SK-N-SH (cell line): ENCODE results near the gene SCNN1B. TPM values are rescaled to one million over a fixed set of nuclear protein-coding genes. Genes with fewer than 3 reads are reported as not detected.

Experiments
- CTCF ChIA-PET: fragments of 300-600, 350-600 bp; formaldehyde crosslinking; extraction: SDS; loops from one replicate; lab custom pipeline; 2021; lab: Yijun Ruan, JAX
- POLR2A ChIA-PET: fragments of 350-600 bp; sonication (Branson Sonifier 250); formaldehyde crosslinking; extraction: SDS; loops from one replicate; lab custom pipeline; 2020; ENCODE audit warnings: antibody characterized with exemption, inconsistent platforms; lab: Yijun Ruan, JAX
- DNase-seq: peaks from one replicate; pipeline ENCODE4 v3.0.0; 2012
- H2AFZ ChIP-seq: fragments of 200-600 bp; sonication (generic); 2 replicates; pipeline ENCODE4 v1.8.1; 2016; ENCODE audit warnings: antibody characterized with exemption, mild to moderate bottlenecking, low read depth
- H3F3A ChIP-seq: fragments of 200-600 bp; sonication (generic); replicated peaks from 2 replicates; pipeline ENCODE3; 2016; ENCODE audit warnings: antibody characterized with exemption, mild to moderate bottlenecking; ENCODE audit not compliant: insufficient read depth
- H3K27ac ChIP-seq, 2 experiments: fragments of 200-500 bp in 1 of 2; fragments of 200-600 bp in 1 of 2; sonication (Bioruptor generic) in 1 of 2; sonication (generic), shearing (Covaris generic) in 1 of 2; 2 replicates each; pipeline versions ENCODE4 v1.5.1 to v1.6.1; 2014 to 2016; ENCODE audit warnings: low read depth in 2 of 2, inconsistent platforms in 1 of 2, low read length in 1 of 2, mild to moderate bottlenecking in 1 of 2, mixed read lengths in 1 of 2
- H3K27me3 ChIP-seq: fragments of 200-600 bp; sonication (generic), shearing (Covaris generic); 2 replicates; pipeline ENCODE4 v1.6.1; 2016; ENCODE audit warnings: mixed run types; ENCODE audit not compliant: insufficient read depth
- H3K36me3 ChIP-seq, 2 experiments: fragments of 200-500 bp in 1 of 2; fragments of 200-600 bp in 1 of 2; sonication (Bioruptor generic) in 1 of 2; sonication (generic) in 1 of 2; replicated peaks in 1 of 2; 2 replicates each; pipeline versions ENCODE3 to v1.5.1; 2014 to 2016; ENCODE audit warnings: low read length in 1 of 2, mild to moderate bottlenecking in 1 of 2; ENCODE audit not compliant: insufficient read depth in 2 of 2, control insufficient read depth in 1 of 2
- H3K4me1 ChIP-seq, 2 experiments: fragments of 200-500 bp in 1 of 2; fragments of 200-600 bp in 1 of 2; sonication (Bioruptor generic) in 1 of 2; sonication (generic), shearing (Covaris generic) in 1 of 2; 2 replicates each; pipeline versions ENCODE4 v1.5.1 to v1.6.1; 2014 to 2016; ENCODE audit warnings: low read depth in 1 of 2, low read length in 1 of 2, mixed run types in 1 of 2; ENCODE audit not compliant: insufficient read depth in 2 of 2, control insufficient read depth in 1 of 2
- H3K4me2 ChIP-seq: fragments of 200-600 bp; sonication (generic), shearing (Covaris generic); 2 replicates; pipeline ENCODE4 v1.6.1; 2017; ENCODE audit warnings: mixed run types
- H3K4me3 ChIP-seq, 2 experiments: fragments of 200-500 bp in 1 of 2; fragments of 200-600 bp in 1 of 2; sonication (Bioruptor generic) in 1 of 2; sonication (generic), shearing (Covaris generic) in 1 of 2; 2 replicates each; pipeline versions ENCODE4 v1.5.1 to v1.8.1; 2014 to 2016; ENCODE audit warnings: low read depth in 2 of 2, inconsistent platforms in 1 of 2, low read length in 1 of 2, mild to moderate bottlenecking in 1 of 2, mixed read lengths in 1 of 2, moderate library complexity in 1 of 2
- H3K79me2 ChIP-seq: fragments of 200-600 bp; sonication (generic); 2 replicates; pipeline ENCODE4 v1.8.1; 2017; ENCODE audit warnings: mild to moderate bottlenecking; ENCODE audit not compliant: insufficient read depth
- H3K9ac ChIP-seq: fragments of 200-600 bp; sonication (generic); 2 replicates; pipeline ENCODE4 v1.6.1; 2017; ENCODE audit warnings: mixed run types
- H3K9me2 ChIP-seq: fragments of 200-600 bp; sonication (generic); 2 replicates; pipeline ENCODE4 v1.6.1; 2017; ENCODE audit warnings: mixed run types
- H3K9me3 ChIP-seq: fragments of 200-600 bp; sonication (generic); 2 replicates; pipeline ENCODE4 v1.6.1; 2017; ENCODE audit warnings: mixed run types, mild to moderate bottlenecking, moderate library complexity
- H4K20me1 ChIP-seq: fragments of 200-600 bp; sonication (generic); 2 replicates; pipeline ENCODE4 v1.6.1; 2017; ENCODE audit warnings: mild to moderate bottlenecking, mixed run types; ENCODE audit not compliant: insufficient read depth
- CHD2 ChIP-seq: fragments of 150-350 bp; IDR thresholded peaks from 2 replicates; pipeline ENCODE4 v1.6.1; 2018; ENCODE audit warnings: low read length; ENCODE audit not compliant: partially characterized antibody
- FOSL2 ChIP-seq: IDR thresholded peaks from 2 replicates; pipeline ENCODE4 v1.4.0; 2012; ENCODE audit warnings: low read depth, mild to moderate bottlenecking, moderate library complexity, borderline replicate concordance
- FOXJ3 ChIP-seq: sonication (generic); formaldehyde crosslinking; IDR thresholded peaks from 2 replicates; pipeline ENCODE4 v1.5.1; 2020; ENCODE audit warnings: mild to moderate bottlenecking, missing genetic modification reagents
- FOXM1 ChIP-seq: IDR thresholded peaks from 2 replicates; pipeline ENCODE4 v1.4.0; 2012; ENCODE audit warnings: low read depth, mild to moderate bottlenecking
- NRF1 ChIP-seq: IDR thresholded peaks from 2 replicates; pipeline ENCODE4 v1.6.1; 2012; ENCODE audit warnings: low read depth, mild to moderate bottlenecking, low read length
- RCOR1 ChIP-seq: fragments of 150-350 bp; IDR thresholded peaks from 2 replicates; pipeline ENCODE4 v1.6.1; 2017; ENCODE audit warnings: antibody characterized with exemption, low read length
- RFX5 ChIP-seq: IDR thresholded peaks from 2 replicates; pipeline ENCODE4 v1.6.1; 2012; ENCODE audit warnings: mild to moderate bottlenecking, improper control_type of control experiment, low read length
- RXRA ChIP-seq: IDR thresholded peaks from 2 replicates; pipeline ENCODE4 v1.4.0; 2012; ENCODE audit warnings: low read depth, mild to moderate bottlenecking, borderline replicate concordance
- SMC3 ChIP-seq: IDR thresholded peaks from 2 replicates; pipeline ENCODE4 v1.6.1; 2012; ENCODE audit warnings: low read depth, low read length, improper control_type of control experiment
- TCF12 ChIP-seq: IDR thresholded peaks from 2 replicates; pipeline ENCODE4 v1.4.0; 2012
- TEAD4 ChIP-seq: IDR thresholded peaks from 2 replicates; pipeline ENCODE4 v1.4.0; 2012; ENCODE audit warnings: mild to moderate bottlenecking, borderline replicate concordance; ENCODE audit not compliant: insufficient read depth
- USF2 ChIP-seq: fragments of 150-350 bp; IDR thresholded peaks from 2 replicates; pipeline ENCODE4 v1.6.1; 2017; ENCODE audit warnings: antibody characterized with exemption, low read length, low read depth, borderline replicate concordance
- WGBS: methylation state at CpG from one replicate; pipeline ENCODE4 v1.1.6; 2017; ENCODE audit warnings: low lambda C conversion rate; 5-methylcytosine and 5-hydroxymethylcytosine counted together
- polyA plus RNA-seq, 3 experiments: library from polyadenylated mRNA; depleted of rRNA; stranded (reverse); fragments of >200 nt; gene quantifications; 2 replicates each; pipeline ENCODE4 v1.2.3, GENCODE V29; 2012
- TF ChIP-seq, protein P1 (sequence below): IDR thresholded peaks from 2 replicates; pipeline ENCODE4 v1.4.0; 2012; ENCODE audit warnings: low read depth, borderline replicate concordance
- TF ChIP-seq, protein P2 (sequence below): IDR thresholded peaks from 2 replicates; pipeline ENCODE4; 2012

The SCNN1B gene
- polyA plus RNA-seq, 1 of the 3 experiments (the other 2 are of a cell fraction): not detected

DNA sequence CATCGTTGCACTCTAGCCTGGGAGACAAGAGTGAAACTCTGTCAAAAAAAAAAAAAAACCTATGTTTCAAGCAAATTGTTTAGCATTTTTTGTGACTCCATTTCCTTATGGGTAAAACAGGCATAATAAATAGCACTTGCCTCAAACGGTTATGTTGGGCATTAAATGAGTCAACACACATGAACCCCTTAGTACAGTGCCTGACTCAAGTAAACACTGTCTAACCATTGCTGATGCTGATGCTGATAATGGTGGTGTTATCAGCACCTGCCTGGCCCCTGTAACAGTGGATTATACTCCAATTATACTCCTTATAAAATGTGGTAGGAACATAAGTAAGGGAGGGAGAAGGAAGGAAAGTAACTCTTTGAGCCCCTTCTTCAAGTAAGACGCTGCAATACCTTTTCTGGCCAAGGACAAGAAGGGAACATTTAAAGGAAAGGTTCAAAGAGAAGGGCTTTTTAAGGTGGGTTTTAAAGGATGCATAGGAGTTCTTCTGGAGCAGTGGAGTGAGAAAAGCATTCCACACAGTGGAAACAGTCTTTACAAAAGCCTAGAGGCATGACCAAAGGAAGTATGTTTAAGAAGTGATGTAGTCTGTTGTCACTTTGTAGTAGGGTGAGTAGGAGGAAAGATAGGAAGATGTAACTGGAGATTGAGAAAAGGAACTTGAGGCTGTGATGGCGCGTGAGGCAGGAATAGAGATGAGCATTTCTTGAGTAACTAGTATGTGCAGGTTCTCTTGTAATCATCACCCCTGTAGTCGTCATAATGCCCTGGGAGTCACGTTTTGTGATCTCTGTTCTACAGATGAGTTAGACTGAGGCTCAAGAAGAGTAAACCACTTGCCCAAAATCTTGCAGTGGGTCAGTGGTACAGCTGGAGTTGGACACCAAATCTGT is 4.3 kb downstream of the SCNN1B start:
- Histone ChIP-seq H3K9me3 (no peaks in the 10 kb centered on the region), H3F3A (no peaks in the 10 kb centered on the region), H3K79me2 (no peaks in the 10 kb centered on the region), H3K27ac (no peak overlapping the region), H3K4me1 (no peaks in the 10 kb centered on the region; a peak in 1 of 4 replicates), H2AFZ (no peak overlapping the region), H3K4me2 (no peak overlapping the region), H3K9ac (no peak overlapping the region), H4K20me1 (no peaks in the 10 kb centered on the region), H3K27me3 (peaks cover 16% of the 10 kb centered on the region), H3K36me3 (no peaks in the 10 kb centered on the region), H3K4me3 (no peak overlapping the region), H3K9me2 (no peaks in the 10 kb centered on the region)
- ChIA-PET CTCF (no interaction called here), POLR2A (no interaction called here)
- 26% methylated on average over 7 of the region's 7 CpGs for WGBS
- no peak for TF ChIP-seq SMC3
- TF ChIP-seq FOSL2: no peak
- TF ChIP-seq FOXM1: no peak
- TF ChIP-seq RFX5: no peak
- TF ChIP-seq RXRA: no peak
- TF ChIP-seq FOXJ3 (CRISPR knock-in tag): no peak
- TF ChIP-seq, protein P1, sequence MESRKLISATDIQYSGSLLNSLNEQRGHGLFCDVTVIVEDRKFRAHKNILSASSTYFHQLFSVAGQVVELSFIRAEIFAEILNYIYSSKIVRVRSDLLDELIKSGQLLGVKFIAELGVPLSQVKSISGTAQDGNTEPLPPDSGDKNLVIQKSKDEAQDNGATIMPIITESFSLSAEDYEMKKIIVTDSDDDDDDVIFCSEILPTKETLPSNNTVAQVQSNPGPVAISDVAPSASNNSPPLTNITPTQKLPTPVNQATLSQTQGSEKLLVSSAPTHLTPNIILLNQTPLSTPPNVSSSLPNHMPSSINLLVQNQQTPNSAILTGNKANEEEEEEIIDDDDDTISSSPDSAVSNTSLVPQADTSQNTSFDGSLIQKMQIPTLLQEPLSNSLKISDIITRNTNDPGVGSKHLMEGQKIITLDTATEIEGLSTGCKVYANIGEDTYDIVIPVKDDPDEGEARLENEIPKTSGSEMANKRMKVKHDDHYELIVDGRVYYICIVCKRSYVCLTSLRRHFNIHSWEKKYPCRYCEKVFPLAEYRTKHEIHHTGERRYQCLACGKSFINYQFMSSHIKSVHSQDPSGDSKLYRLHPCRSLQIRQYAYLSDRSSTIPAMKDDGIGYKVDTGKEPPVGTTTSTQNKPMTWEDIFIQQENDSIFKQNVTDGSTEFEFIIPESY: no peak
- TF ChIP-seq RCOR1: no peak
- TF ChIP-seq TCF12: no peak
- no peak for TF ChIP-seq NRF1
- no peak for TF ChIP-seq CHD2
- TF ChIP-seq USF2: no peak
- TF ChIP-seq, protein P2, sequence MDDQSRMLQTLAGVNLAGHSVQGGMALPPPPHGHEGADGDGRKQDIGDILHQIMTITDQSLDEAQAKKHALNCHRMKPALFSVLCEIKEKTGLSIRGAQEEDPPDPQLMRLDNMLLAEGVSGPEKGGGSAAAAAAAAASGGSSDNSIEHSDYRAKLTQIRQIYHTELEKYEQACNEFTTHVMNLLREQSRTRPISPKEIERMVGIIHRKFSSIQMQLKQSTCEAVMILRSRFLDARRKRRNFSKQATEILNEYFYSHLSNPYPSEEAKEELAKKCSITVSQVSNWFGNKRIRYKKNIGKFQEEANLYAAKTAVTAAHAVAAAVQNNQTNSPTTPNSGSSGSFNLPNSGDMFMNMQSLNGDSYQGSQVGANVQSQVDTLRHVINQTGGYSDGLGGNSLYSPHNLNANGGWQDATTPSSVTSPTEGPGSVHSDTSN: no peak
- TF ChIP-seq TEAD4: no peak
- no peak for DNase-seq
